HEK293 (cell line): ENCODE results near the gene UROC1.

Experiments
- CTCF ChIA-PET: fragments of 350-600 bp; formaldehyde crosslinking; extraction: SDS; loops from one replicate; lab custom pipeline; 2021; ENCODE audit warnings: antibody characterized with exemption; lab: Yijun Ruan, JAX
- POLR2A ChIA-PET: fragments of 300-600 bp; formaldehyde crosslinking; extraction: SDS; loops from one replicate; lab custom pipeline; 2020; ENCODE audit warnings: antibody characterized with exemption, inconsistent platforms; lab: Yijun Ruan, JAX
- H3K27ac ChIP-seq: fragments of 200-500 bp; sonication (Bioruptor generic); 2 replicates; pipeline ENCODE4 v1.5.1; 2014; ENCODE audit warnings: low read depth, low read length, control low read depth, inconsistent platforms; ENCODE audit errors: extremely low read depth
- H3K36me3 ChIP-seq, 2 experiments: fragments of 200-500 bp in 1 of 2; sonication (Bioruptor generic) in 1 of 2; 1 replicate in 1 of 2; 2 replicates in 1 of 2; pipeline ENCODE4 v1.5.1; 2014 to 2017; ENCODE audit warnings: inconsistent platforms in 2 of 2, low read length in 2 of 2; ENCODE audit not compliant: control insufficient read depth in 2 of 2, insufficient read depth in 1 of 2
- H3K4me1 ChIP-seq: fragments of 200-500 bp; sonication (Bioruptor generic); 2 replicates; pipeline ENCODE4 v1.5.1; 2014; ENCODE audit warnings: mild to moderate bottlenecking, low read length, inconsistent platforms; ENCODE audit not compliant: control insufficient read depth, insufficient read depth
- H3K4me3 ChIP-seq: 2 replicates; pipeline ENCODE4 v1.5.1; 2011; ENCODE audit warnings: low read depth, mild to moderate bottlenecking, control low read depth, low read length, moderate library complexity
- H3K9me3 ChIP-seq: fragments of 200-500 bp; sonication (Bioruptor generic); 2 replicates; pipeline ENCODE4 v1.5.1; 2014; ENCODE audit warnings: low read depth, low read length, inconsistent platforms; ENCODE audit not compliant: control insufficient read depth, insufficient read depth
- EGR2 ChIP-seq: fragments of 450-650 bp; formaldehyde crosslinking; IDR thresholded peaks from 2 replicates; pipeline ENCODE4 v1.5.1; 2016; ENCODE audit warnings: low read depth, missing biosample characterization, missing genetic modification characterization
- FEZF1 ChIP-seq: fragments of 450-650 bp; formaldehyde crosslinking; IDR thresholded peaks from 2 replicates; pipeline ENCODE4 v1.5.1; 2016; ENCODE audit warnings: missing biosample characterization, missing genetic modification characterization
- HIC1 ChIP-seq: fragments of 450-650 bp; formaldehyde crosslinking; IDR thresholded peaks from 2 replicates; pipeline ENCODE4 v1.5.1; 2016; ENCODE audit warnings: missing biosample characterization, missing genetic modification characterization
- HOXC10 ChIP-seq: sonication (generic); formaldehyde crosslinking; IDR thresholded peaks from 2 replicates; pipeline ENCODE4 v1.8.1; 2023; ENCODE audit warnings: mild to moderate bottlenecking, missing genetic modification reagents
- KLF17 ChIP-seq: fragments of 450-650 bp; formaldehyde crosslinking; IDR thresholded peaks from 2 replicates; pipeline ENCODE4 v1.5.1; 2016; ENCODE audit warnings: missing biosample characterization, missing genetic modification characterization
- PRDM1 ChIP-seq: fragments of 450-650 bp; formaldehyde crosslinking; IDR thresholded peaks from 2 replicates; pipeline ENCODE4; 2016; ENCODE audit warnings: missing biosample characterization, missing genetic modification characterization
- RBAK ChIP-seq: fragments of 450-650 bp; formaldehyde crosslinking; IDR thresholded peaks from 2 replicates; pipeline ENCODE4 v1.5.1; 2016; ENCODE audit warnings: missing biosample characterization, missing genetic modification characterization
- WT1 ChIP-seq: fragments of 450-650 bp; formaldehyde crosslinking; IDR thresholded peaks from 2 replicates; pipeline ENCODE4 v1.5.1; 2016; ENCODE audit warnings: missing biosample characterization, missing genetic modification characterization
- ZBTB11 ChIP-seq: fragments of 450-650 bp; formaldehyde crosslinking; conservative IDR thresholded peaks from 2 replicates; pipeline ENCODE4 v1.5.1; 2016; ENCODE audit warnings: low read depth, missing biosample characterization, missing genetic modification characterization
- ZFP37 ChIP-seq: fragments of 450-650 bp; formaldehyde crosslinking; IDR thresholded peaks from 2 replicates; pipeline ENCODE4 v1.5.1; 2016; ENCODE audit warnings: missing biosample characterization, missing genetic modification characterization
- ZNF138 ChIP-seq: fragments of 450-650 bp; formaldehyde crosslinking; IDR thresholded peaks from 2 replicates; pipeline ENCODE4 v1.5.1; 2016; ENCODE audit warnings: missing biosample characterization, missing genetic modification characterization, borderline replicate concordance
- ZNF19 ChIP-seq: fragments of 450-650 bp; formaldehyde crosslinking; IDR thresholded peaks from 2 replicates; pipeline ENCODE4; 2016; ENCODE audit warnings: missing biosample characterization, missing genetic modification characterization, low read depth
- ZNF2 ChIP-seq: fragments of 450-650 bp; formaldehyde crosslinking; IDR thresholded peaks from 2 replicates; pipeline ENCODE4 v1.5.1; 2016; ENCODE audit warnings: missing biosample characterization, missing genetic modification characterization
- ZNF248 ChIP-seq: fragments of 450-650 bp; formaldehyde crosslinking; IDR thresholded peaks from 2 replicates; pipeline ENCODE4 v1.5.1; 2017; ENCODE audit warnings: missing biosample characterization, missing genetic modification characterization
- ZNF48 ChIP-seq: fragments of 450-650 bp; formaldehyde crosslinking; IDR thresholded peaks from 2 replicates; pipeline ENCODE4 v1.5.1; 2016; ENCODE audit warnings: missing biosample characterization, missing genetic modification characterization
- ZNF548 ChIP-seq: fragments of 450-650 bp; formaldehyde crosslinking; IDR thresholded peaks from 2 replicates; pipeline ENCODE4 v1.5.1; 2016; ENCODE audit warnings: missing biosample characterization, missing genetic modification characterization
- ZNF560 ChIP-seq: fragments of 450-650 bp; formaldehyde crosslinking; IDR thresholded peaks from 2 replicates; pipeline ENCODE4 v1.5.1; 2017; ENCODE audit warnings: missing biosample characterization, missing genetic modification characterization, borderline replicate concordance
- ZNF561 ChIP-seq: fragments of 450-650 bp; IDR thresholded peaks from 2 replicates; pipeline ENCODE4 v1.5.1; 2018; ENCODE audit warnings: missing biosample characterization, missing genetic modification characterization, borderline replicate concordance
- ZNF600 ChIP-seq: fragments of 450-650 bp; formaldehyde crosslinking; IDR thresholded peaks from 2 replicates; pipeline ENCODE4 v1.5.1; 2016; ENCODE audit warnings: missing biosample characterization, missing genetic modification characterization
- ZNF626 ChIP-seq: fragments of 450-650 bp; sonication (Bioruptor Pico); formaldehyde crosslinking; IDR thresholded peaks from 2 replicates; pipeline ENCODE4 v1.5.1; 2018; ENCODE audit warnings: missing biosample characterization, missing genetic modification characterization, inconsistent platforms
- ZNF707 ChIP-seq: fragments of 450-650 bp; formaldehyde crosslinking; IDR thresholded peaks from 2 replicates; pipeline ENCODE4 v1.5.1; 2016; ENCODE audit warnings: missing biosample characterization, missing genetic modification characterization
- ZNF837 ChIP-seq: fragments of 450-650 bp; formaldehyde crosslinking; IDR thresholded peaks from 2 replicates; pipeline ENCODE4 v1.5.1; 2016; ENCODE audit warnings: missing biosample characterization, missing genetic modification characterization
- ZSCAN23 ChIP-seq: fragments of 450-650 bp; formaldehyde crosslinking; IDR thresholded peaks from 2 replicates; pipeline ENCODE4 v1.5.1; 2016; ENCODE audit warnings: missing biosample characterization, missing genetic modification characterization

Gene UROC1

GRCh38 chr3:126469479-126469878, 48.1 kb downstream of the UROC1 start (continued):
- TF ChIP-seq ZNF626 (tag by site-specific recombination) (no peak), ZNF707 (tag by site-specific recombination) (no peak), ZNF48 (no peak), HIC1 (tag by site-specific recombination) (no peak), PRDM1 (tag by site-specific recombination) (no peak), ZFP37 (tag by site-specific recombination) (no peak), ZSCAN23 (tag by site-specific recombination) (no peak), ZNF248 (tag by site-specific recombination) (no peak), ZNF19 (tag by site-specific recombination) (no peak), ZBTB11 (tag by site-specific recombination) (0 out of 2 replicates have a peak, but pooled peaks have one; percentile 22), EGR2 (peak; percentile 36; the same call in 1 of the 2 replicates), KLF17 (tag by site-specific recombination) (no peak), ZNF561 (tag by site-specific recombination) (no peak)

GRCh38 chr3:126468028-126468891, 49.3 kb downstream of the UROC1 start:
- TF ChIP-seq FEZF1 (no peak), ZNF2 (tag by site-specific recombination) (no peak), ZNF138 (tag by site-specific recombination) (no peak), WT1 (tag by site-specific recombination) (no peak), ZNF248 (tag by site-specific recombination) (no peak), HOXC10 (CRISPR knock-in tag) (no peak), ZNF548 (tag by site-specific recombination) (no peak), RBAK (tag by site-specific recombination) (no peak), ZNF837 (tag by site-specific recombination) (no peak), ZNF600 (no peak), ZNF560 (no peak)
- Histone ChIP-seq H3K9me3 (no peaks in the 10 kb centered on the region), H3K27ac (no peak overlapping the region), H3K4me1 (peaks cover 4% of the 10 kb centered on the region; the same call in 1 of the 2 replicates), H3K4me3 (no peak overlapping the region), H3K36me3 (peaks cover 8 to 89% of the 10 kb centered on the region in 2 experiments; a peak in 2 of 3 replicates)
- CTCF ChIA-PET = no interaction called here
- POLR2A ChIA-PET = no interaction called here
